Endothelial cell of coronary artery (primary cell): ENCODE data around the gene COX4I1. TPM values are rescaled to one million over a fixed set of nuclear protein-coding genes. Genes with fewer than 3 reads are reported as not detected.

Experiments used
- total RNA-seq: library from RNA; depleted of rRNA; stranded (reverse); fragments of >200 nt; gene quantifications from 2 replicates; pipeline ENCODE4 v1.2.3, GENCODE V29; 2014

Gene COX4I1
- 504 and 605 TPM in 2 replicates for total RNA-seq

DNA sequence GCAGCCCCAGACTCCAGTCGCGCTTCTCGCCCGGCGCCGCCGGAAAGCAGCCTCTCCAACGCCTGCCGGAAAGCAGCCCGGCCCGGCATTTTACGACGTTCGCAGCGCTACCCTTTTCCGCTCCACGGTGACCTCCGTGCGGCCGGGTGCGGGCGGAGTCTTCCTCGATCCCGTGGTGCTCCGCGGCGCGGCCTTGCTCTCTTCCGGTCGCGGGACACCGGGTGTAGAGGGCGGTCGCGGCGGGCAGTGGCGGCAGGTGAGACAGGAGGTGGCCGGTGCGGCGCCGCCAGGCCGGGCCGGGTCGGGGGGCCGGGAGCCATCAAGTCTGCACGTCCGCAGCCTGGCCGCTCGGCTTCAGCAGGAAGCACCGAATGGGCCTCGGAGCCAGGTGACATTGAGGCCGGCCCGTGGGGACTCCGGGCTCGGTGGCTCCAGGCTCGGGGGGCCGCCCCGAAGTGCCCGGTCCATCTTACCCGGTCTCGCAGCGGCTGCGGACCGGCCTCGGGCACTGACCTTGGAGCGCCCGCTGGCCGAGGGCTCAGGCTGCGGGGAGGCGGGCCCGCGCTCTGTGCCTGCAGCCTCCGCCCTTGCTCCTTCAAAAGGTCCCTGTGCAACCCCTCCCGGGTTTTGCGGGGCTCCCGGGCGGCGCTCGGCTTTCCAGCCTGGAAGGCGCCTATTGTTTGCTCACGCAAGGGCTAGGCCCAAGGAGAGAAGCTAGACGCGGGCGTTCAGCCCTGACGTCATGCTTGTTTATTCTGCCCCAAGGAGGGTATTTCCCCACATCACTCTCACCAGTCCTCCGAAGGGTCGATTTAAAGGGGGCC, at the start of gene COX4I1, which contains the start of gene EMC8:
Gene COX4I1, plus strand, starts transcription at position 199 of the 824 bp plus-strand sequence. CDS start 1,511 bp downstream, outside the sequence.
Gene EMC8, minus strand, starts transcription at position 48 of the 824 bp plus-strand sequence. CDS start 249 bp downstream, outside the sequence.

DNA sequence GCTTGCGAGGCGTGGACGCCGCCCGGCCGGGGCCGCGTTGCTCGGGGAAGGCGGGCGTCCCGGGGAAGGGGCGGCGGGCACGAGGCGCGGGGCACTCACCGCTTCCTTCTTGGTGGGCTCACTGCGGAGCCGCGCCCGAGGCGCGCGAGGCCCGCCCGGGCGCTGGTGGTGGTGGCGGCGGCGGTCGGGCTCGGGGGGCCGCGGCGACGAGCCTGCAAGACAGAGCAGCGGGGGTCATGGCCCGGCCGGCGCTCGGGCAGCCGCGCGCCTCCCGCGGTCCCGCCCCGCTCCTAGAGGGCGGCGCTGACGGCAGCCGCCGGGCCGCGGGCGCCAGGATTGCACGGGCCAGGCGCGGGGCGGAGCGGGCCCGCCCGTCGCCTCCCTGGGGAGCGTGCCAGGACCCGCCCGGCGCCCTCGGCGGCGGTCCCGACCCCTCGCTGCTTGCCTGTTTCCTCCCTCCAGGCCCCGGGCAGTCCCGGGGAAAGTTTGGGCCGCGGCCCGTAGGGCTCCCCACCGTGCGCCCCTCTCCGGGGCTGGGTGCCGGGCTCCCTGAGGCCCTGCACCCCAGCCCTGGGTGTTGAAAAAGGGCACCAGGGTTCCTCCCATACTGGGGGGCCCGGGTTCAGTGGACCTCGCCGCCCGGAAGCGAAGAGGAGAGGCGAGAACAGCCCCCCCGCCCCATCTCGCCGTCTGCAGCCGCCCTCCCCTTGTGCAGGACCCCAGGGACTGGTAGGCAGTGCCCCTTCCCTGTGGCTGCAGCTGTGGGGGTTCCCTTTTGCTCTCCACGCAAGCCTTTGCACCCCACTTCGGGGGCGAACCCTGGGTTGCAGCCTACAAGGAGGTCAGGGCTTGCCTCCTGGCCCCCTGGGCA, 48.4 kb upstream of the COX4I1 start, which contains the start of gene C16orf74:
Gene C16orf74, minus strand, starts transcription at position 270 of the 871 bp plus-strand sequence. CDS start 15,879 bp downstream, outside the sequence.

Other genes starting within 250 kb of the COX4I1 start
- gene GSE1, start 186.4 kb upstream of the COX4I1 start, total RNA-seq, result 8.1 and 19.2 TPM in 2 replicates
- 4.2 and 10.6 TPM in 2 replicates for gene GINS2, start 110.7 kb upstream of the COX4I1 start, total RNA-seq
- 17.4 and 21.0 TPM in 2 replicates for gene C16orf74, start 48.6 kb upstream of the COX4I1 start, total RNA-seq
- 26.3 and 31.9 TPM in 2 replicates for gene EMC8, start 151 bp upstream of the COX4I1 start, total RNA-seq
- gene IRF8, start 99.5 kb downstream of the COX4I1 start, total RNA-seq, result under 0.01 TPM in 1 of 2 replicates, not detected in the other